ENCODE data around the gene TMEM108. TPM values are rescaled to one million over a fixed set of nuclear protein-coding genes. Genes with fewer than 3 reads are reported as not detected.

TMEM108 gene
- total RNA-seq, 3 donors from 2014 or later = not detected

DNA sequence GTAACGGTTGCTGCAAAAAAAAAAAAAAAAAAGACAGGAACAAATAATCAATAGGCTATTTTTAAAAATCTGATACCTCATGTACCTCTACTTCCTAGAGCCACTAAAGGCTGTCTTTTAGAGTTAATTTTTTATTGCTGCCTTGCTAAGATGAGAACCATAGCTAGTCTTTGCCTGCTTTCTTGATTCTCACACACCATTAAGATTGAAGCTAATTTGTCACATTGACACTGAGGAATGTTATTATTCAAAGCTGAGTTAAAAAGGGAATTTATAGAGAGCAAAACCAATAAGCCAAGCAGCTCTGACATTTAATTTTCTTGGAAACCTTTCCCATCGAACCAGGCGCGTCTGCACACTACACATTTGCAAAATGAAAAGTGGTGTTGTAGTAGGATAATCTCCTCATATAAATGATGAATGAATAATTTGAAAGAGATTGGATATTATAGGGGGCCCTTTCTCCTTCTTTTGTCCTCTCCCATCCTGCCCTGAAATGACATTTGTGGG, 149.7 kb downstream of the TMEM108 start:
- Mint-ChIP-seq H3K27me3 (ENCODE audit: low read depth) (peaks cover 6% of the 10 kb centered on the region), H3K4me3 (no peak overlapping the region), H3K4me1 (ENCODE audit: low read depth) (no peaks in the 10 kb centered on the region), H3K36me3 (ENCODE audit: insufficient read depth) (no peaks in the 10 kb centered on the region), H3K9me3 (no peaks in the 10 kb centered on the region)
- DNase-seq (no peak), ATAC-seq (no peak)

DNA sequence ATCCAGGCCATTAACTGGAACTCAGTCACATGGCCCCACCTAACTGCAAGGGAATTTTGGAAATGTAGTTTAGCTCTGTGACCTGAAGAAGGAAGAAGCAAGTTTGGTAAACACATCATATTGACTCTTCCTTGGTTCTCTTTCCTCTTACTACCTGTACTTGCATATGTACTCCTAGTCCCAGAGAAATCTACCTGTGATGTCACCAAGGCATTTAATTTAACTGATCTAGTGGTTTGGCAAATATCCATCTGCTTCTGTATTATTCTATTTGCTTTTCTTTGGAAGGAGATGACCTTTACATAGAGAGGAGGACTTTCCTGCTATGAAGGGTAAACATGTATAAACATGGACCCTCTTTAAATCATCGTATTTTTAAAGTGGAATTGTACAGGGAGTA, 150.8 kb downstream of the TMEM108 start:
- Mint-ChIP-seq H3K9me3 (no peaks in the 10 kb centered on the region), H3K27me3 (ENCODE audit: low read depth) (peaks cover 6% of the 10 kb centered on the region), H3K4me3 (no peak overlapping the region), H3K36me3 (ENCODE audit: insufficient read depth) (no peaks in the 10 kb centered on the region), H3K4me1 (ENCODE audit: low read depth) (no peaks in the 10 kb centered on the region)
- DNase-seq (no peak), ATAC-seq (no peak)

DNA sequence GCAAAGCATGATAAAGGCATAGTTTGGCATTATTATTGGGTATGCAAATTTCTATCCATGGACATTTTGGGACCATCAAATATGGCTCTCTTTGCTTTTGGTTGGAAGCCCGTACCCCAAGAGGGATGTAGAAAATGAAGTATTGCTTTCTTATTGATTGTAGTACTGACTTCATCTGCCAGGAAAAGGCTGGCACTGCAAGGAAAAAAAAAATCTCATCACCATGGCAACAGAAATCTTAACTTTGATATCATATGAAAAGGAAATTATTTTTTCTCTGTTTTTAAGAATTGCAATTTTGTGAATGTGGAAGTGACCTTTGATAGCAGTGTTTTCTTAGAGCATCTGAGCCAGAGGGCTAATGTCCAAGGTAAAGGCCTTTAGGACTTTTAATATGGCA, 151.7 kb downstream of the TMEM108 start:
- H3K36me3 Mint-ChIP-seq (ENCODE audit: insufficient read depth) = no peaks in the 10 kb centered on the region
- peaks cover 6% of the 10 kb centered on the region for H3K27me3 Mint-ChIP-seq (ENCODE audit: low read depth)
- DNase-seq = no peak
- H3K4me3 Mint-ChIP-seq = no peak overlapping the region
- no peaks in the 10 kb centered on the region for H3K4me1 Mint-ChIP-seq (ENCODE audit: low read depth)
- no peak for ATAC-seq
- no peaks in the 10 kb centered on the region for H3K9me3 Mint-ChIP-seq

DNA sequence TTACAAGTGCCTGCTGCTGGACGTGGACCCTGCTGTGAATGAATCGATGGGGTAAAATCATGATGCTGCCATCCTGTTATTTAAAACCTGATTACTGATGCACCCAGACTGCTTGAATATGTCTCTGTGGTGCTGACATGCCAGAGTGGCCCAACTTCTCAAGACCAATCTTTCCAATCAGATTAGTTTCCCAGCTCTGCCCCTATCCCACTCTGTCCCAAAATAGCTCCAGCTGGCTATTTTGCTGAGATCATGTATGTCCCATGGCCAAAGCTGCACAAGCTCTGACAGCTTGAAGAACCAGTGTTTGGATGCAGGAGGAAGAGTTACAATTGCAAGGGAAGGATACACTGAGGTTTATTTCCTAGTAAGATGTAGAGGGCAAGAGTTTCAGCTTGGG, 153.6 kb downstream of the TMEM108 start:
- no peak for ATAC-seq
- H3K4me1 Mint-ChIP-seq (ENCODE audit: low read depth) = no peaks in the 10 kb centered on the region

DNA sequence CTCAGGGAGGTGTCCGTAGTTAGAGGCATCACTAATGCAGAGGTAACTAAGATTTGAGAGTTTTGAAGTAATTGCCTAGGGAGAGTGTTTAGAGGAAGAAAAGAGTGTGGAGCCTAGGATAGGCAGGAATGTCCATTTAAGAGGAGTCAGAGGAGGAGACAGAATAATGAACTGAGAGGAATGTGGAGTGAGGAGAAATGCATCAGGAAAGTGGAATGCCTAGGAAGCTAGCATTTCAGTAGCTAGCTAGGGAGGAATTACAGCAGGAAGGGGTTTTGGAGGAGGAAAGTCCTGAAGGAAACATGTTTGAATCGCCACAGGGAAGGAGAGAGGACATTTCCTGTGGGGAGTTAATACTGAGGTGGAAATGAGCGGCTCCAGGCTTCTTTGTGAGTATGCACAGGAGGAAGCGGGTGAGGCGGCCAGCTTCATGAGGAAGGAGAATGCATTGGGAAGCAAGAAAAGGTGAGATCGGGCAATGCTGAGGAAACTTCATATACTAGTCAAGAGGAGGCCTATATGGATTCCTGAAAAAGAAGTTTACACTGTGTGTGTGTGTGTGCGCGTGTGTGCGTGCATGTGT, 154.3 kb downstream of the TMEM108 start:
- peaks cover 6% of the 10 kb centered on the region for H3K27me3 Mint-ChIP-seq (ENCODE audit: low read depth)
- H3K36me3 Mint-ChIP-seq (ENCODE audit: insufficient read depth) = no peaks in the 10 kb centered on the region
- ATAC-seq = no peak
- no peak for DNase-seq
- no peaks in the 10 kb centered on the region for H3K9me3 Mint-ChIP-seq
- H3K4me1 Mint-ChIP-seq (ENCODE audit: low read depth) = no peaks in the 10 kb centered on the region
- H3K4me3 Mint-ChIP-seq = no peak overlapping the region

More for the DNA sequence above, 153.6 kb downstream of the TMEM108 start:
- no peak overlapping the region for H3K4me3 Mint-ChIP-seq
- no peaks in the 10 kb centered on the region for H3K36me3 Mint-ChIP-seq (ENCODE audit: insufficient read depth)
- H3K9me3 Mint-ChIP-seq = no peaks in the 10 kb centered on the region
- DNase-seq = no peak
- H3K27me3 Mint-ChIP-seq (ENCODE audit: low read depth) = peaks cover 6% of the 10 kb centered on the region

DNA sequence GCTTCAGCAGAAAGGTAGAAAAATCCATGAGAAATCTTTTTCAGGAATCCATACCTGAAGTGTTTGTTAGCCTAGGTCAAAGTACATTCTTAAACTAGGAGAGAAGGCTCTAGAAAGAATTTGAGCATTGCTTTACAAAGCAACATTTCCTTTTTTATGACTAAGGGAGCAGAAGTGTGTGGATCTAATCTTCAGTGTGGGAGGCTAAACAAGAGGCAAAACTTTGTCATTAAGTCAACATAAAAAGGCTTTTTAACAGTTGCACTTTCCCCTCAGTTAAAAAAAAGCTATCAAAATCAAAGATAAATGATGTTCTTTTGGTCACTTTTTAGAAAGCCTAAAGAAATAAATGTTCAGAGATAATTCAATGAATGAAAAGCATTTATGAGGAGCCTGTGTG, 154.8 kb downstream of the TMEM108 start:
- H3K4me1 Mint-ChIP-seq (ENCODE audit: low read depth) = no peaks in the 10 kb centered on the region
- H3K27me3 Mint-ChIP-seq (ENCODE audit: low read depth) = peaks cover 6% of the 10 kb centered on the region
- ATAC-seq (no peak), DNase-seq (no peak)
- H3K36me3 Mint-ChIP-seq (ENCODE audit: insufficient read depth) = no peaks in the 10 kb centered on the region
- H3K4me3 Mint-ChIP-seq = no peak overlapping the region
- no peaks in the 10 kb centered on the region for H3K9me3 Mint-ChIP-seq

DNA sequence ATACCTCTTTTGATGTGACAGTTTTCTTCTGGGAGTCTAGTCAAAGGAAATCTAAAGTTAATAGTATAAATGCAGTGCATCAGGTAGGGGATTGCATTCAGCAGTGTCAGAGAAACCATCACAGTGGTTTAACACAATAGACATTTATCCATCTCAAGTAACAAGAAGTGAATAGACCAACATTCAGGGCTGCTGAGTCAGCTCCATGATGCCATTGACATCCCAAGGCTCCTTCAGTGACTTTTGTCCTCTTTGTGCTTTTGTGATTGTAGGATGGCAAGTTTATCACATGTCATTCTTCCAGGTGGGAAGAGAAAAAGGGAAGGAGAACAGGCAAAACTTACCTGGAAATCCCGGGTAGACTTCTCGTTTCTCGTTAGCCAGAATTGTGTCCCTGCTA, 158.3 kb downstream of the TMEM108 start:
- H3K4me1 Mint-ChIP-seq (ENCODE audit: low read depth) = no peaks in the 10 kb centered on the region
- H3K36me3 Mint-ChIP-seq (ENCODE audit: insufficient read depth) = no peaks in the 10 kb centered on the region
- H3K27me3 Mint-ChIP-seq (ENCODE audit: low read depth) = no peaks in the 10 kb centered on the region
- H3K4me3 Mint-ChIP-seq = no peak overlapping the region
- DNase-seq (no peak), ATAC-seq (no peak)
- H3K9me3 Mint-ChIP-seq = no peaks in the 10 kb centered on the region

DNA sequence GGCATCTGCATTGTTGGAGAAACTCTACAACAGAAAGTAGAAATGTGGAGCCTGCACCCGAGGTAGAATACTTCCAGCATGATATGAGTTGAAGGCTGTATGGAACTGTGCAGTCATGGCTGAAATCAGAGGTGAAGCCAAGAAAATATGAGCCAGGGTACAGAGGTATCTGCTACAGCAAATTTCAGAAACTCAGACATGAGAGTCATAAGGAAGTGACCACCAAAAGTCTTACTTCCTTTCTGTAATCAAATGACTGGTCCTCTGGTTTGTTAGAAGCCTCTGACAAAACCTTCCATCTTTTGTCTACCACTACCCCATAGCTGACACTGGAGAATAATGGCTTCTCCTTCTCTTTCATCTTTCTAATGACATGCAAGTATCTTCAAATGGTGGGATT, 159.4 kb downstream of the TMEM108 start:
- Mint-ChIP-seq H3K9me3 (no peaks in the 10 kb centered on the region), H3K27me3 (ENCODE audit: low read depth) (no peaks in the 10 kb centered on the region), H3K36me3 (ENCODE audit: insufficient read depth) (no peaks in the 10 kb centered on the region), H3K4me1 (ENCODE audit: low read depth) (no peaks in the 10 kb centered on the region), H3K4me3 (no peak overlapping the region)
- ATAC-seq (no peak), DNase-seq (no peak)

DNA sequence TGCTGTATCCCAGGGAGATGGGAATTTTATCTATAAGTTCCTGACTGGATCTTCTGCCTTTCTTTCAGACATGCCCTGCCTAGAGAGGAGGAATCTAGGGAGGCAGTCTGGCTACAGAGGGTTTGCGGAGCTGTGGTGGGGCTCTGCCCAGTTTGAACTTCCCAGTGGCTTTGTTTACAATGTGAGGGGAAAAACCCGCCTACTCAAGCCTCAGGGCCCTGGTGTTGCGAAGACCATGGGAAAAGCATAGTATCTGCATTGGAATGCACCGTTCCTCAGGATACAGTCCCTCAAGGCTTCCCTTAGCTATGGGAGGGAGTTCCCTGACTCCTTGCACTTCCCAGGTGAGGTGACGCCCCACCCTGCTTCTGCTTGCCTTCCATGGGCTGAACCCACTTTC, 168.7 kb downstream of the TMEM108 start:
- no peaks in the 10 kb centered on the region for H3K9me3 Mint-ChIP-seq
- ATAC-seq = no peak
- no peaks in the 10 kb centered on the region for H3K36me3 Mint-ChIP-seq (ENCODE audit: insufficient read depth)
- no peaks in the 10 kb centered on the region for H3K4me1 Mint-ChIP-seq (ENCODE audit: low read depth)
- H3K4me3 Mint-ChIP-seq = no peak overlapping the region
- DNase-seq = no peak
- H3K27me3 Mint-ChIP-seq (ENCODE audit: low read depth) = peaks cover 13% of the 10 kb centered on the region

DNA sequence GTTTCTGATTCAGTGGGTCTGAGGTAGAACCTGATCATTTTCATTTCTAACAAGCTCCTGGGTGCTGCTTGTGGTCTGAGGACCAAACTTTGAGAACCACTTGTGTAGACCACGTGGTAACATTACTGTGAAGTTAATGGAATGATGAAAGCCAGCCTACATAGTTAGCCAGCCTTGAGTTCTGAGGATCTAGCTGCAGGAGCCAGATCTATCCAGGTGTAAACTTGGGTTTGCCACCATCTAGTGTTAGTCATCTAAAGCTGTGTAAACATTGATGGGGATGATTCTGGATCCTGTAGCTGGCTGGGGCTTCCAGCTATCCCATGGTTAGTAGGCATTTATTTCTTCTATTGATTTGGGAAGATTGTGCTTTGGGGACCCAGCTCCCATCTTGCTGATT, 170.0 kb downstream of the TMEM108 start:
- Mint-ChIP-seq H3K36me3 (ENCODE audit: insufficient read depth) (no peaks in the 10 kb centered on the region), H3K4me3 (no peak overlapping the region), H3K27me3 (ENCODE audit: low read depth) (peaks cover 13% of the 10 kb centered on the region), H3K4me1 (ENCODE audit: low read depth) (no peaks in the 10 kb centered on the region), H3K9me3 (no peaks in the 10 kb centered on the region)
- DNase-seq (no peak), ATAC-seq (no peak)

DNA sequence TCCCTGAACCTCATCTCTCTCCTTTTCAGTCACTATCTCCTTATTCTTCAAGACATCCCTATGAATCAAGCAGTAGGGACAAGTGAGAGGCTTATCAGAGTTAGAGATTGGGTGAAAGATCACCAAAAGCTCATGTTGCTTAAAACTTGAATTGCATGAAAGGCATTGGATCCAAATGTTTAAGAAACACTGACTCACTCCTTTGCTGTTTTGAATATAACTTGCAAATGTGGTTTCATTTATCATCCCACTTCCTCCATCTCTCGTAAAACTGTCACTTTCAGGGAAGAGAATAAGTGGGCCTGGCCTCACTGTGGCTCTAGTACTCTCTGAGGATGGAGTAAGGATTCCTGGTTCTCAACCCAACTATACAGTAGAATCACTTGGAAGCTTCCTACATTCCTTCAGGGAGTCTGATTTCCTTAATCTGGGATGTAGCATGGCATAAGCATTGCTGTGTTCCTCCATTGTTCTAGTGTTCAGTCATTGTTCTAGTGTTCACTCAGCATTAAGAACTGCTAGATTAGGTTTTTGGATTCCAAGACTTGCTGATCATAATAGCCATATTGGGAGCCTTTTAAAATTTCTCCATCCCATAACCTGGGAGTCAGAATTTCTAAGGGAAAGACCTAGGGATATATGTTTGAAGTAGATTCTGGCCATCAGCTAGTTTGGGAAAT, 171.8 kb downstream of the TMEM108 start:
- no peaks in the 10 kb centered on the region for H3K4me1 Mint-ChIP-seq (ENCODE audit: low read depth)
- no peaks in the 10 kb centered on the region for H3K9me3 Mint-ChIP-seq
- peak; percentile 28 to 34 for ATAC-seq
- DNase-seq = no peak
- H3K4me3 Mint-ChIP-seq = no peak overlapping the region
- H3K27me3 Mint-ChIP-seq (ENCODE audit: low read depth) = peaks cover 11% of the 10 kb centered on the region
- no peaks in the 10 kb centered on the region for H3K36me3 Mint-ChIP-seq (ENCODE audit: insufficient read depth)

DNA sequence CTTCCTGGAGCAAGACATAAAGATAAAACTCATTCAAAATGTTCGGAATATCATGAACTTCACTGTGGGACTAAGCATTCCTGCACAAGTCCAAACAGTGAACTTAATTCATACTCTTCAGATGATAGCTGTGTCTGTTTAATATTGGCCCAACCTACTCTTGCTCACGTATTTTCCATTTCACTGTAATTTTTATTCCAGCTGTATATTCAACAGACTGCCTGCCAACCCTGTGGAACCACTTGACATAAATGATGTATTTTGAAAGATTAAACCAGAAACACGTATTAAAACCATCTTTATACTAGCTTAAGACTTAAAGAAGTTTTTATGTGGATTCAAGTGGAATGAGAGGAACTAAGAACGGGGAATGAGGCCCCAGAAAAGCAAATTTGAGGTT, 172.5 kb downstream of the TMEM108 start:
- peaks cover 11% of the 10 kb centered on the region for H3K27me3 Mint-ChIP-seq (ENCODE audit: low read depth)
- H3K9me3 Mint-ChIP-seq = no peaks in the 10 kb centered on the region
- DNase-seq (no peak), ATAC-seq (no peak)
- no peak overlapping the region for H3K4me3 Mint-ChIP-seq
- no peaks in the 10 kb centered on the region for H3K4me1 Mint-ChIP-seq (ENCODE audit: low read depth)
- no peaks in the 10 kb centered on the region for H3K36me3 Mint-ChIP-seq (ENCODE audit: insufficient read depth)

DNA sequence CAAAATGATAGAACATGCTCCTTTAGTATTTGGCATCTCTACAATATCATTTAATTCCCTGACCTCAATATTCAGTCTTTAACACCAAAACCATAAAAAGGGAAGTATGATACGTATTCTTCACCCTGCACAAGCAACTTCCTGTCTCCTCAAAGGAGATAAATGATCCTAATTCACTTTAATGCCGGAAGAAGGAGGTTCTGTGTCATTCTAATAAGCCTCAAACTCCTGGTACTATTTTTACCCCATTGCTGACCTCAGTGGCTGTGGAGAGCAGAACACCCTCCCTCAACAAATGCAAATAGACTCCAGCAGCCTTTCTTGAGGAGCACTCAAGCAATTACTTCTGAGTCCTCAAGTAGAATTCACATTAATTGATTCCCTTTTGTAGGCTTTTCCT, 173.3 kb downstream of the TMEM108 start:
- Mint-ChIP-seq H3K27me3 (ENCODE audit: low read depth) (peaks cover 4% of the 10 kb centered on the region), H3K36me3 (ENCODE audit: insufficient read depth) (no peaks in the 10 kb centered on the region), H3K9me3 (no peaks in the 10 kb centered on the region), H3K4me1 (ENCODE audit: low read depth) (no peaks in the 10 kb centered on the region), H3K4me3 (no peak overlapping the region)
- no peak for DNase-seq
- ATAC-seq = no peak

DNA sequence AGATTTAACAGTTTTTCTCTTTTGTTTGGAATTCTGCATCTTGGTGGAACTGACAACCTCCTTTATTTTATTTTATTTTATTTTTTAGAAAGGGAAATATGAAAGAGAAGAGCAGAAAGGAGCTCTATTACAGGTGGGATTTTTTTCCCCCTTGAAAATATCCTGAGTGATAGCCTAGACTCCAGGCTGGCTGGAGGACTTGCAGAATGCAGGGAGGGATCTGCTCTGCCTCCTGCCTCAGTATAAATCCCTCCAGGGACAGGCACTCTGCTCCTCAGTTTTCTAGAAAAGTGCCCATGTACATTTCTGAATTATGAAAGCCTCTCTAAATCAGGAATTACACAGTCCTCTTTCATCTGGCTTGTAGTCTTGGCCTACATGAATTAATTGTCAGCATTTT, 173.7 kb downstream of the TMEM108 start:
- no peaks in the 10 kb centered on the region for H3K36me3 Mint-ChIP-seq (ENCODE audit: insufficient read depth)
- peaks cover 2% of the 10 kb centered on the region for H3K27me3 Mint-ChIP-seq (ENCODE audit: low read depth)
- H3K9me3 Mint-ChIP-seq = no peaks in the 10 kb centered on the region
- DNase-seq = no peak
- no peaks in the 10 kb centered on the region for H3K4me1 Mint-ChIP-seq (ENCODE audit: low read depth)
- no peak for ATAC-seq
- H3K4me3 Mint-ChIP-seq = no peak overlapping the region

DNA sequence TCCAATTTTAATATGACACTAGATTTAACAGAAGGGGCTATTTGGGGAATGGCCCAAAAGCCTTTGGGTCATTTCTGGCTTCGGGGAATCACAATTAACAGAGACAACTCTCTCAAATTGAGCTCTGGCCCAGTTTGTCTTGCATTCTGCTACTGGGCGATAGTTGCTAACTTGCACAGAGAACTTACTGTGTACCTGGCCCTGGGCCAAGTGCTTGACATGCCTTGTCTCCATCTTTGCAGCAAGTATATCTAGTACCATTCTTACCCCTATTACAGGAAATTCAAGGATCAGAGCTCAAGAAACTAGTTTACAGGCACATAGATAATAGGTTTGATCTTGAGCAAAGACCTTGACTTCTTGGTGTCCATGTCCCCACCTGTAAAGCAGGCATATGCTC, 175.7 kb downstream of the TMEM108 start:
- no peak for ATAC-seq
- Mint-ChIP-seq H3K36me3 (ENCODE audit: insufficient read depth) (no peaks in the 10 kb centered on the region), H3K9me3 (peaks cover 9% of the 10 kb centered on the region), H3K4me1 (ENCODE audit: low read depth) (no peaks in the 10 kb centered on the region), H3K27me3 (ENCODE audit: low read depth) (peaks cover 2% of the 10 kb centered on the region), H3K4me3 (no peak overlapping the region)
- no peak for DNase-seq
